Hematopoietic multipotent progenitor cell (in vitro differentiated cells): Measurements from ENCODE around the gene HHATL. TPM values are rescaled to one million over a fixed set of nuclear protein-coding genes. Genes with fewer than 3 reads are reported as not detected.

Experiments
- DNase-seq, 3 donors: peaks; one replicate each; pipeline ENCODE4 v3.0.0-alpha.2; 2011 to 2015; ENCODE audit warnings: low read depth in 2 of 3, low spot score in 2 of 3
- total RNA-seq: library from RNA; depleted of rRNA; stranded (reverse); fragments of >200 nt; gene quantifications from one replicate; pipeline ENCODE4 v1.2.3, GENCODE V29; 2012

The HHATL gene
- total RNA-seq, 1 donor, result not detected

DNA sequence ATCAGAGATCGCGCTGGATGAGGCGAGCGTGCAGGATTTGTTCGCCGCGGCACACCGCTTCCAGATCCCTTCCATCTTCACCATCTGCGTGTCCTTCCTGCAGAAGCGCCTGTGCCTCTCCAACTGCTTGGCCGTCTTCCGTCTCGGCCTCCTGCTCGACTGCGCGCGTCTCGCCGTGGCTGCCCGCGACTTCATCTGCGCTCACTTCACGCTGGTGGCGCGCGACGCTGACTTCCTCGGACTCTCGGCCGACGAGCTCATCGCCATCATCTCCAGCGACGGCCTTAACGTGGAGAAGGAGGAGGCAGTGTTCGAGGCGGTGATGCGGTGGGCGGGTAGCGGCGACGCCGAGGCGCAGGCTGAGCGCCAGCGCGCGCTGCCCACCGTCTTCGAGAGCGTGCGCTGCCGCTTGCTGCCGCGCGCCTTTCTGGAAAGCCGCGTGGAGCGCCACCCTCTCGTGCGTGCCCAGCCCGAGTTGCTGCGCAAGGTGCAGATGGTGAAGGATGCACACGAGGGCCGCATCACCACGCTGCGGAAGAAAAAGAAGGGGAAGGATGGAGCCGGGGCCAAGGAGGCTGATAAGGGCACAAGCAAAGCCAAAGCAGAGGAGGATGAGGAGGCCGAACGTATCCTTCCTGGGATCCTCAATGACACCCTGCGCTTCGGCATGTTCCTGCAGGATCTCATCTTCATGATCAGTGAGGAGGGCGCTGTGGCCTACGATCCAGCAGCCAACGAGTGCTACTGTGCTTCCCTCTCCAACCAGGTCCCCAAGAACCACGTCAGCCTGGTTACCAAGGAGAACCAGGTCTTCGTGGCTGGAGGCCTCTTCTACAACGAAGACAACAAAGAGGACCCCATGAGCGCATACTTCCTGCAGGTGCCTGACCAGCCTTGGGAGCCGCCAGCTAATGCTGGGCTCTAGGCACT is 16.4 kb downstream of the HHATL start:
- no peak for DNase-seq

DNA sequence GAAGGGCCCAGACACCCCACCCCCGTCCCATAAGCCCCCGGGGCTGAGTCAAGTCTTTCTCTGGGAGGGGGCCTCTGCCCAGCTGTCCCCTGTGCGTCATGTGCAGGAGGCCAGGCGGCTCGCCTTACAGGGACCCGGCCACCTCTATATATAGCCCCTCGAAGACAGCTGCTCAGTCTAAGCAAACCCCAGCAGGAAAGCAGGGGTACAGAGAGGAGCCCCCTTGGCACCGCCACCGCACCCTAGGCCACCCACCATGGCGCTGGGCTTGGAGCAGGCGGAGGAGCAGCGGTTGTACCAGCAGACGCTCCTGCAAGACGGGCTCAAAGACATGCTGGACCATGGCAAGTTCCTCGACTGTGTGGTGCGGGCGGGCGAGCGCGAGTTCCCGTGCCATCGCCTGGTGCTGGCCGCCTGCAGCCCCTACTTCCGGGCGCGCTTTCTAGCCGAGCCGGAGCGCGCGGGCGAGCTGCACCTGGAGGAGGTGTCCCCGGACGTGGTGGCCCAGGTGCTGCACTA is 17.2 kb downstream of the HHATL start, which contains the start of gene KLHL40:
TSS of gene KLHL40 (plus strand) at position 175 of the 519 bp plus-strand sequence. CDS start at position 257, 82 bp downstream.
- DNase-seq, result no peak

DNA sequence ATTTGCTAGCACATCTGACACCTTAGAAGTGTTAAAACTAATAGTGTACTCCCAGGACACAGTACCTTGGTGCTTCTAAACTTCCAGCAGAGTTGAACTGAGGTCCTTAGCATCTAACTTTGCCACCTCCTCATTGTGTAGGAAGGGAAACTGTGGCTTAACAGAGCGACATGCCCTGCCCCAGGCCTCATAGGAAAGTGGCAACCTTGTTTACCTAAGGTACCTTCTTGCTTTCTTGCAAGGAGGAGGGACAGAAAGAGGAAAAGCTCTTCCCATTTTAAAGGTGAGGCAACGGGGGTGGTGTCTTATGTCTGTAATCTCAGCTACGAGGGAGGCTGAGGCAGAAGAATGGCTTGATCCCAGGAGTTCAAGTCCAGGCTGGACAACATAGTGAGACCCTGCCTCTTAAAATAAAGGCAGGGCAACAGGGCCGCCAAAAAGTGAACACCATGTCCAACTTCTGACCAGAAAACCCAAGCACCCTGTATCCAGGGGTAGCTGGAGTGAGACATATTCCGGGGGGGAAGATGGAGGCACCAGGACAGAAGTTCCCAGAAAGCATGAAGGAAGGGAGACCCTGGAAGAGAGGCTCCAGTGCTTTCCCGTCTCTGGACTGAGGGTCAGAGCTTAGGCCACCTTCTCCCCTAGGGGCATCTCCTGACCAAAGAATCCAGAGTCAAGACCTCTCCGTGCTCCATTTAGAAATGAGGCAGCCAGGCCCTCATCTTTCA is 17.8 kb downstream of the HHATL start:
- DNase-seq, result no peak

DNA sequence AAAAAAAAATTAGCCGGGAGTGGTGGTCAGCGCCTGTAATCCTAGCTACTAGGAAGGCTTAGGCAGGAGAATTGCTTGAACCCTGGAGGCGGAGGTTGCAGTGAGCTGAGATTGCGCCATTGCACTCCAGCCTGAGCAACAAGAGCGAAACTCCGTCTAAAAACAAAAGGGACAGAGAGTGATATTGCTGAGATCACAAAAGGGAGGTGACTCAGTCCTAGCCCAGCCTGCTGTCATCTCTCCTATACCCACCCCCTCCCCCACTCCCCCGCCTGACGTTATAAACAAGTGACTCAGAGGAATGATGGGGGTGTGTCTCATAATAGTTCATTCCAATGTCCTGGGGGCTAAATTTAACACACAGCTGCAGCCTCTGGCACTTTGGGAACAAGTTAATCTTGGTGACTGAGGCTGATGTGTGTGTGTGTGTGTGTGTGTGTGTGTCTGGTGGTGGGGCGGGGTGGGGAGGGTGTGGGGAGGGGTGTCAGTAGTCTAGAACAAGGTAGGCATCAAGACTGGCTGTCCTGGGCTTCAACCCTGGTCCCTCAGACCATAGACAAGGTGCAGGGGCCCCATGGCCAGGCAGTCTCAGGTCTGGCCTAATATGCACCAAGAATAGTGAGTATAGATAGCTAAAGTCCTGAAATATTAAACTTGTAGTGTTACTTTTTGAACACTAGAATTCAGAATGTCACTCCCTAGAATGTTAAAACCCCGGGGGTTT is 18.6 kb downstream of the HHATL start:
- no peak for DNase-seq

DNA sequence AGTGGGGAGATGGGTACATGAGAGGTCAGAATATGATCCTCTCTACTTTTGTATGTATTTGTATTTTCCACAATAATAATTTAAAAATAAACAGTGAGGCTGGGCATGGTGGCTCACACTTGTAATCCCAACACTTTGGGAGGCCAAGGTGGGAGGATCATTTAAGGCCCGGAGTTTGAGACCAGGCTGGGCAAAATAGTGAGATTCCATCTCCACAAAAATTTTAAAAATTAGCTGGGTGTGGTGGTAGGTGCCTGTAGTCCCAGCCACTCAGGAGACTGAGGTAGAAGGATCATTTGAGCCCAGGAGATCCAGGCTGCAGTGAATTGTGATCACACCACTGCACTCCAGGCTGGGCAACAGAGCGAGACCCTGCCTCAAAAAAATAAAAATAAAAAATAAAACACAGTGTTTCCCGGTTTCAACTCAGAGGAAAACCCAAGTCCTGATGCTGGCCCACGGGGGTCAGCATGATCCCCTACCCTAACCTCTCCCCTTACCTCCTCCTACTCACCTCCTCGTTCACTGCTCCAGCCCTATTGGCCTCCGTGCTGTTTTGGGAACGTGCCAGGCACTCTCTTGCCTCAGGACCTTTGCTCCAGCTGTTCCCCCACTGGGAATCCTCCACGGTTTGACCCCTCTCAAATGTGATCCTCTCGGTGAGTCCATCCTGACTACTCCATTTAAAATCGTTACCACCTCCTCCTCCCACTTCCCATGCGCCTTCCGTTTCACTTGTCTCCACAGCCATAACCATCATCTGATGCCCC is 20.1 kb downstream of the HHATL start:
- no peak for DNase-seq

DNA sequence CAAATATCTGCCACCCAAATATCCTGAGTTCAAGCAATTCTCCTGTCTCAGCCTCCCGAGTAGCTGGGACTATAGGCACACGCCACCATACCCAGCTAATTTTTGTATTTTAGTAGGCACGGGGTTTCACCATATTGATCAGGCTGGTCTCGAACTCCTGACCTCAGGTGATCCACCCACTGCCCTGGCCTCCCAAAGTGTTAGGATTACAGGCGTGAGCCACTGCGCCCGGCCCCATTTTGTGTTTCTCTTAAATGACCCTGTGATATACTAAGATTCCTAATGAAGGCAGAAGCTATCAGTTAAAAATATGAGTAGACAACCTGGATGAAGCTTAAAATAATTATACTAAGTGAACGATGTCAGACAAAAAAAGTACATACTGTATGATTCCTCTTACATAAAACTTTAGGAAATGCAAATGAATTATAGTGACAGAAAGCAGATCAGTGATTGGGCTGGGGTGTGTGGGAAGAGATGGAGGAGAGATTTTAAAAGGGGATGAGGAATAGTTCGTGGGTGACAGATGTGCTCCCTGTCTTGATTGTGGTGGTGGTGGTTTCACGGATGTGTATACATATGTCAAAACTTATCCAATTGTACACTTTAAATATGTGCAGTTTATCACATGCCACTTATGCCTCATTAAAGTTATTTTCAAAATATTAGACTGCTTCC is 21.1 kb downstream of the HHATL start:
- no peak for DNase-seq

DNA sequence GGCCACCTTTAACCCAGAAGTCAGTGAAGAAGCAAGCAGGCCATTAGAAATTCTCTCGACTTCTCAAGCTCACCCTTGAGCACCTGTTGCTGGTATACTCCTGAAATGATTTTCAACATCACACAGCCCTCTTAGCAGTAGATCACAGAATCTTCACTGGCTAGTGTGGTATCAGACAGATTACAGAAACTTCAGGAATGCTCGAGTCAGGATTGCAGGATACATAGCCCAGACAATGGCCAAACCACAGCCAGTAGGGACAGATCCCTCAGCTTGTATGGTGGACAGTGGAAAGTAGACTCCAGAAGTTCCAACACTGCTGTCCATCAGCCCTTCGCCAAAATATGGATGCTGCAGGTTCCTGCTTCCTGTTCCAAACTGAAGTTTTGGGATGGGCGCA is 21.8 kb downstream of the HHATL start:
- DNase-seq, result no peak

DNA sequence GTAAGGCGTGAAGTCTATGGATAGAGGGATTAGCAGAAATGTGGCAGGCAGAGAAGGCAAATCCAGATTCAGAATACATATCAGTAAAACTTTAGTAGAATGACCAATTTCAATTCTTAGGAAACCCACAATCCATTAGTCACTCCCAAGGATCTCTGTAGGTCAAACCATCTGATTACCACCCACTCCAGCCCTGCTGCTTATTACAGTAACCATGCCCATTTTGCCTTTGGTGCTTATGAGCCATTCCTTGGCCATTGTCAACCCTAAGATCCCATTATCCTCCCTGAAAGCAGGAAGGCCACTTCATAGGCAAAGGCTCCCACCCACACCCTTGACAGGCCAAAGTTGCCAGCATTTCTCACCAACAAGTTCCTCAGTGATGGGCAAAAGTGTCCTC is 22.3 kb downstream of the HHATL start:
- no peak for DNase-seq

DNA sequence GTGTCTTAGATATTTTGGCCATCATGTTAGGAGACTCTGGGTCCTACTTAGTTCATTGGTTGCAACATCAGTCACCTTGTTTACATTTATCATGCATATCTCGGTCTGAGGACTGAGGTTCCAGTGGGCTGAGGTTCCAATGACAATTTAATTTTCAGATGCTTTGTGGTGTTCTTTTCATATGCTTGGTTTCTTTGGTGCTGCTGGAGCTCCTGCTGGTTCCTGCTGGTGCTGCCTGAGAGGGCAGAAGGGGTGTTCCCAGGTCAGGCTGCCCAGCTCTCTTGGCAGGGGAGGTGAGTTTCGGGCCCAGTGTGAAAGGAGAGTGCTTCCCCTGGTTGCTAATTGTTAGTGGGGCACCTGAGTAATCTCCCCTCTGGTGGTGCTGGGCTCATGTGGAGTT is 24.2 kb downstream of the HHATL start:
- DNase-seq, result no peak

DNA sequence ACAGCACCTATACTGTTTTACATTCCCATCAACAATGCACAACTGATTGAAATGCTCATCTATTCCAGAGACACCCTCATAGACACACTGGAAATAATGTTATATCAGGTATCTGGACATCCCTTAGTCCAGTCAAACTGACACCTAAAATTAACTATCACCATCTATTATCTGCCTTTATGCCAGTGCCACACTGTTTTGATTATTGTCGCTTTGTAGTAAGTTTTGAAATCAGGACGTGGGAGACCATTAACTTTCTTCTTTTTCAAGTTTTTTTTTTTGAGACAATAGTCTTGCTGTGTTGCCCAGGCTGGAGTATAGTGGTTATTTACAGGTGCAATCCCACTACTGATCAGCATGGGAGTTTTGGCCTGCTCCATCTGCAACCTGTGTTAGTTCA is 26.7 kb downstream of the HHATL start:
- no peak for DNase-seq

DNA sequence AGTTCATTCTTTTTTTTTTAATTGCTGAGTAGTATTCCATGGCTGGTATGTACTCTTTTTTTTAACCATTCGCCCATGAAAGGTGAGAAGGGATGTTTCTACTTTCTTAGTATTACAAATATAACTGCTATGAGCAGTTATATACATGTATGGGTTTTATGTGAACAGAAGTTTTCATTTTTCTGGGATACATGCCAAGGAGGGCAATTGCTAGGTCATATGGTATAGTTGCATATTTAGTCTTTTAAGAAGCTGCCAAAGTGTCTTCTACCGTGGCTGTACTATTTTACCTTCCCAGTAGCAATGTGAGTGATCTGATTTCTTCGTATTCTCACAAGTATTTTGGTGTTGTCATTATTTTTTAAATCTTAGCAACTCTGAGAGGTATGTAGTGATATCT is 28.5 kb downstream of the HHATL start:
- no peak for DNase-seq

DNA sequence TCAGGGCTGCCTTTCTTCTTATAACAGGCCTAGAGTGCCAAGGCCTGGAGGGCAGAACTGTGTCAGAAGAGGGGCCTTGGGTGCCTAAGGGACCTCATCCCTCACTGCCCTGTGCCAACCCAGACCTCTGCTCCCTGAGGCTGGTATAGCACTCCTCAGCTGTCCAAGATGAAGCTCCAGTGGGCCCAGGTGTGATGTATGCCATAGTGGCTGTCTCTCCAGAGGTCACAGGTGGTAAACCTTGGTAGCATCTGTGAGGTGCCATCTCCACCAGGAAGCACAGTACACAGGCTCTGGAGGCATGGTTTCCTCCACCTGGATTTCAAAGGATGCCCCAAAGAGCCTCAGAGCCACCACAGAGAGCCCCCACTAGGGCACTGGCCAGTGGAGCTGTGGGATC is 29.5 kb downstream of the HHATL start:
- DNase-seq, result no peak

DNA sequence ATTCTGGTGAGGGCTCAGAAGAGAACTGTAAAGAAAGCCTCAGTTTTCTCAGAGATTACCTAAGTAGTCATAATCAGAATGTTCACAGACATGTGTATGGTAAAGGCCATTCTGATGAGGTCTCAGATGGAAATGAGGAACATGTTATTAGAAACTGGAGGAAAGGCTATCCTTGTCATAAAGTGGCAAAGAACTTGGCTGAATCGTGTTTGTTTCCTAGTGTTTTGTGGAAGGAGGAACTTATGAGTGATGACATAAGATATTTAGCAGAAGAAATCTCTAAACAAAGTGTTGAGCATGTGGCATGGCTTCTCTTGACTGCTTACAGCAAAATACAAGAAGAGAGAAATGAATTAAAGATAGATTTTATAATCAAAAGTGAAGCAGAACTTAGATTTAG is 30.1 kb downstream of the HHATL start:
- no peak for DNase-seq

DNA sequence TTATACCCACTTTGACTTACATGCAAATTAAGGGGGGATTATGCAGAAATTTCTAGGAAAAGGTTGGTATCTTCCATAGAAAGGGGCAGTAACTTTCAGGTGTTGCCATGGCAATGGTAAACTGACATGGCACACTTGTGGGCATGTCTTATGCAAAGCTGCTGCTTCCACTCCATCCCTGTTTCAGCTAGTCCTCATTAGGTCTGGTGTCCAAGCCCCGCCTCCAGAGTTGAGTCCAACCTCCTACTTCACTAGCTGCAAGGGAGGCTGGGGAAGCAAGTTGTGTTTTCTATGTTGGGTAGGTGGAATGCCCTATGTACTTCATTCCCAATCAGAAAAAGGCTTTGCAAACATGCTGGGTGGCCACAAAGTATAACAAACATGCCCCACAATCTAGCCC is 31.9 kb downstream of the HHATL start:
- no peak for DNase-seq

DNA sequence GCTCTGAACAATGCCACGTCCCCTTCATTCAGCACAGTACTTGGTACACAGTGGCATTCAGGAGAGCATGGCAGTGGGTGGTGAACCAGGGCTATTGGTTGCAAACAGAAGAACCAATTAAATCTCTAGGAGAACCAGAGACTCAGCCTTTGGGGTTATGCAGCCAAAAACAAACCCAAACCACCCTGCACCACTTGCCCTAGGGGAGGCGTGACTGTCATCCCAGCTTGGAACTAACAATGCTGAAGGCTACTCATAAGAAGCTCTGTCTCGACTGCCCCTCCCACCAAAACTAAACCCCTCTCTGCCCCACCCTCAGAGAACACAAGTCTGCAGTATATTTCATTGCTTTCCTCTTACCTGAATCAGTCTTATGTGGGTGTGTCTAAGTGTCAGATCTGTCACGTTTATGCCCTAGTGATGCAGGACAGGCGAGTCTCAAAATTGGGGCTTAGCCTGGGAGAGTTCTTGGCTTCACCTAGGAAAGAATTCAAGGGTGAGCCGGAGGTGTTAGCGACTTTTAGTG is 32.5 kb downstream of the HHATL start:
- DNase-seq, result no peak

DNA sequence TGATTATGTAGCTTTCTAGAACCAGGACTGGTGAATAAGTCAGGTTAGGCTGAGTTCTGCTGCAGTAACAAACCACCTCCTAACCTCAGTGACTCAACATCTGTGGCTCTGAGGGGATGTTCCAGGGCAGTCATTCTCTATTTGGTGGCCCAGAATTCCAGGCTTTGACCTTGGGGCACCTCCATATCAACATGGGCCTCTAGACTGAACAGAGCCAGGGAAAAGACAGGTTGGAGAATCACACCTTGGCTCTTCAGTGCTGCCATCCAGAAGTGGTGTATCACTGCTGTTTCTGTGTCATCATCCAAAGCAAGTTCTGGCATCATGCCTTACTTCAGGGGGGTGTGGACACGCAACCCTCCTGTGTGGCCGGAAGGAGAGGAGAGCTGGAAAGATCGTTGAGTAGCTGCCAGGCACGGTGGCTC is 33.8 kb downstream of the HHATL start:
- DNase-seq, result no peak

DNA sequence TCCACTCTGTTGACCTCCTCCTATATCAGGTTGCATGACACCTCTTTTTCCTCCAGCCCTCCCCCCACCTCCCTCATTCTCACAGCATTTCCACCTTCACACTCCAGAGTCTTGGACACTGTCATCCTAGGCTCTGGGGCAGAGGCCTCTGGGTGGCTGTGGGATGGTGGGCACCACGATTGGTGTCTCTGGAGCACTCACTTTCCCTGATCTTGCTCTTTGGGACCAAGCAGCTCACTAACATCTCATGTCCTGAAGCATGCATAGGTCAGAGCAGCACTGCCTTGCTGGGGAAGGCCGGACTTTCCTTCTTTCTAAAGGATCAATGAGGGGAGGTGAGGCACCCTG is 34.2 kb downstream of the HHATL start:
- DNase-seq, result no peak

DNA sequence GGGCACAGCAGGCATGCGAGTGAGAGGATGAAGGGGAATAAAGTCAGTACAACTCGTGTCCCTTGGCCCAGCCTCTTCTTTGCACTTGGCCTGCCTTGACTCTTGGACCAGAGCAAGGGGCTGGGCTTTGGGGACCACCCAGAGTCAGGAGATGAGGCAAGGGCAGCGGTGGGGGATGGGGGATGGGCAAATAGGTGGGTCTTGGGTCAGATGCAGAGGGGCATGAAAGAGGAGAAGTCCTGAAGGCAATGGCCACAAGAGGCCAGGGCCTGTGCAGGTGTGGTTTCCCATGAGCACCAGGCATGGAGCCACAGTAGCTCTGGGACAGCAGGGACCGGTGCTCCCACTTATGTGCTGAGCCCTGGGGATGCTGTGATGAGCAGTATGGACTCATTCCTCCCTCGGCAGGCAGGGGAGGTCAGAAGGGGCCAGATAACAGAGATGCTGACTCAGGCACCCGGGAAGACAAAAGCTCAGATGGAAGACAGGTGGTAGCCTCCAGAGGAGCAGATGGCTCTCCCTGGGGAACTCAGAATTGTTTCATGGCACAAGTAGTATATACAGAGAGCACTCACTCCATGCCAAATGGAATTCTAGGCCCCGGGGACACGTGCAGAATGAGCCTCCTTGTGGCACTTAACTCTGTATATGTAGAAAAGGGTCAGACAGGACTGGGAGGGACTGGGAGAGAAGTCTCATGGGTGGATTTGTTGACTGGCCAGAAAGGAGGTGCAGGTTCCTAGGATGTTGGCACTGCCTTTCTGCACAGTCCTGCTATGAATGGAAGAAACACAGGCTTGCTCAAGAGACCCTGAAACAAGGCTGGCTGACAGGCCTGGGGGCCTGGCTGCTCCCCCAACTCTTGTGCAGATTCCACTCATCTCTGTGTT is 34.8 kb downstream of the HHATL start:
- DNase-seq, result no peak
